HEK293 (cell line): ENCODE results near the gene RASGRF2.

Source experiments
- CTCF ChIA-PET: fragments of 350-600 bp; formaldehyde crosslinking; extraction: SDS; loops from one replicate; lab custom pipeline; 2021; ENCODE audit warnings: antibody characterized with exemption; lab: Yijun Ruan, JAX
- POLR2A ChIA-PET: fragments of 300-600 bp; formaldehyde crosslinking; extraction: SDS; loops from one replicate; lab custom pipeline; 2020; ENCODE audit warnings: antibody characterized with exemption, inconsistent platforms; lab: Yijun Ruan, JAX
- H3K27ac ChIP-seq: fragments of 200-500 bp; sonication (Bioruptor generic); 2 replicates; pipeline ENCODE4 v1.5.1; 2014; ENCODE audit warnings: low read depth, low read length, control low read depth, inconsistent platforms; ENCODE audit errors: extremely low read depth
- H3K36me3 ChIP-seq, 2 experiments: fragments of 200-500 bp in 1 of 2; sonication (Bioruptor generic) in 1 of 2; 1 replicate in 1 of 2; 2 replicates in 1 of 2; pipeline ENCODE4 v1.5.1; 2014 to 2017; ENCODE audit warnings: inconsistent platforms in 2 of 2, low read length in 2 of 2; ENCODE audit not compliant: control insufficient read depth in 2 of 2, insufficient read depth in 1 of 2
- H3K4me1 ChIP-seq: fragments of 200-500 bp; sonication (Bioruptor generic); 2 replicates; pipeline ENCODE4 v1.5.1; 2014; ENCODE audit warnings: mild to moderate bottlenecking, low read length, inconsistent platforms; ENCODE audit not compliant: control insufficient read depth, insufficient read depth
- H3K4me3 ChIP-seq: 2 replicates; pipeline ENCODE4 v1.5.1; 2011; ENCODE audit warnings: low read depth, mild to moderate bottlenecking, control low read depth, low read length, moderate library complexity
- H3K9me3 ChIP-seq: fragments of 200-500 bp; sonication (Bioruptor generic); 2 replicates; pipeline ENCODE4 v1.5.1; 2014; ENCODE audit warnings: low read depth, low read length, inconsistent platforms; ENCODE audit not compliant: control insufficient read depth, insufficient read depth
- ELK4 ChIP-seq: IDR thresholded peaks from 2 replicates; pipeline ENCODE4 v1.6.1; 2011; ENCODE audit warnings: mild to moderate bottlenecking, low read depth, low read length, borderline replicate concordance
- FEZF1 ChIP-seq: fragments of 450-650 bp; formaldehyde crosslinking; IDR thresholded peaks from 2 replicates; pipeline ENCODE4 v1.5.1; 2016; ENCODE audit warnings: missing biosample characterization, missing genetic modification characterization
- HOXD13 ChIP-seq: sonication (generic); formaldehyde crosslinking; IDR thresholded peaks from 2 replicates; pipeline ENCODE4 v1.8.0; 2022; ENCODE audit warnings: missing genetic modification reagents, borderline replicate concordance
- INSM2 ChIP-seq: fragments of 450-650 bp; formaldehyde crosslinking; IDR thresholded peaks from 2 replicates; pipeline ENCODE4 v1.5.1; 2016; ENCODE audit warnings: missing biosample characterization, missing genetic modification characterization
- KLF7 ChIP-seq: fragments of 450-650 bp; formaldehyde crosslinking; IDR thresholded peaks from 2 replicates; pipeline ENCODE4 v1.5.1; 2016; ENCODE audit warnings: missing biosample characterization, missing genetic modification characterization, borderline replicate concordance
- KLF9 ChIP-seq: fragments of 450-650 bp; formaldehyde crosslinking; IDR thresholded peaks from 2 replicates; pipeline ENCODE4 v1.5.1; 2016; ENCODE audit warnings: missing biosample characterization, missing genetic modification characterization, low read depth
- MYNN ChIP-seq: fragments of 450-650 bp; formaldehyde crosslinking; IDR thresholded peaks from 2 replicates; pipeline ENCODE4 v1.5.1; 2016; ENCODE audit warnings: missing biosample characterization, missing genetic modification characterization, borderline replicate concordance
- SP3 ChIP-seq: fragments of 450-650 bp; formaldehyde crosslinking; IDR thresholded peaks from 2 replicates; pipeline ENCODE4 v1.5.1; 2016; ENCODE audit warnings: missing biosample characterization, missing genetic modification characterization
- WT1 ChIP-seq: fragments of 450-650 bp; formaldehyde crosslinking; IDR thresholded peaks from 2 replicates; pipeline ENCODE4 v1.5.1; 2016; ENCODE audit warnings: missing biosample characterization, missing genetic modification characterization
- ZFP41 ChIP-seq: fragments of 450-650 bp; formaldehyde crosslinking; IDR thresholded peaks from 2 replicates; pipeline ENCODE4 v1.5.1; 2016; ENCODE audit warnings: missing biosample characterization, missing genetic modification characterization, borderline replicate concordance
- ZNF138 ChIP-seq: fragments of 450-650 bp; formaldehyde crosslinking; IDR thresholded peaks from 2 replicates; pipeline ENCODE4 v1.5.1; 2016; ENCODE audit warnings: missing biosample characterization, missing genetic modification characterization, borderline replicate concordance
- ZNF148 ChIP-seq: fragments of 450-650 bp; formaldehyde crosslinking; IDR thresholded peaks from 2 replicates; pipeline ENCODE4 v1.5.0; 2017; ENCODE audit warnings: missing biosample characterization, missing genetic modification characterization, borderline replicate concordance
- ZNF24 ChIP-seq: fragments of 450-650 bp; formaldehyde crosslinking; IDR thresholded peaks from 2 replicates; pipeline ENCODE4 v1.5.1; 2016; ENCODE audit warnings: missing biosample characterization, missing genetic modification characterization
- ZNF350 ChIP-seq: fragments of 450-650 bp; formaldehyde crosslinking; IDR thresholded peaks from 2 replicates; pipeline ENCODE4 v1.5.0; 2017; ENCODE audit warnings: missing biosample characterization, mild to moderate bottlenecking, missing genetic modification characterization
- ZNF558 ChIP-seq: fragments of 450-650 bp; formaldehyde crosslinking; IDR thresholded peaks from 2 replicates; pipeline ENCODE4 v1.5.1; 2016; ENCODE audit warnings: missing biosample characterization, missing genetic modification characterization
- ZNF623 ChIP-seq: fragments of 450-650 bp; formaldehyde crosslinking; IDR thresholded peaks from 2 replicates; pipeline ENCODE4 v1.5.1; 2016; ENCODE audit warnings: missing biosample characterization, missing genetic modification characterization
- ZNF658 ChIP-seq: fragments of 450-650 bp; formaldehyde crosslinking; IDR thresholded peaks from 2 replicates; pipeline ENCODE4; 2016; ENCODE audit warnings: missing biosample characterization, missing genetic modification characterization
- ZNF664 ChIP-seq: fragments of 450-650 bp; formaldehyde crosslinking; IDR thresholded peaks from 2 replicates; pipeline ENCODE4 v1.5.1; 2016; ENCODE audit warnings: missing biosample characterization, missing genetic modification characterization
- ZNF76 ChIP-seq: fragments of 450-650 bp; formaldehyde crosslinking; IDR thresholded peaks from 2 replicates; pipeline ENCODE4; 2016; ENCODE audit warnings: low read depth, missing biosample characterization, missing genetic modification characterization, borderline replicate concordance
- ZNF768 ChIP-seq: fragments of 450-650 bp; formaldehyde crosslinking; IDR thresholded peaks from 2 replicates; pipeline ENCODE4 v1.5.1; 2018; ENCODE audit warnings: missing biosample characterization, mild to moderate bottlenecking, missing genetic modification characterization
- TF ChIP-seq, protein P1 (sequence below): fragments of 450-650 bp; IDR thresholded peaks from 2 replicates; pipeline ENCODE4 v1.5.1; 2018; ENCODE audit warnings: missing biosample characterization, mild to moderate bottlenecking, missing genetic modification characterization
- TF ChIP-seq, protein P2 (sequence below): fragments of 450-650 bp; formaldehyde crosslinking; IDR thresholded peaks from 2 replicates; pipeline ENCODE4; 2016; ENCODE audit warnings: missing biosample characterization, missing genetic modification characterization

RASGRF2 gene

GRCh38 chr5:80917631-80918030 is 42.5 kb upstream of the RASGRF2 start:
- ChIA-PET POLR2A (interaction anchor here (1.1 kb wide), 1 partner anchor 40 kb away, joined by 3 read pairs; no protein-coding TSS in a partner anchor), CTCF (interaction anchor here (0.6 kb wide), 2 partner anchors 19 to 40 kb away, joined by 3 to 6 read pairs; no protein-coding TSS in a partner anchor)
- H3K4me1 ChIP-seq, result no peaks in the 10 kb centered on the region
- H3K27ac ChIP-seq, result no peak overlapping the region
- H3K36me3 ChIP-seq, result no peaks in the 10 kb centered on the region
- H3K4me3 ChIP-seq, result no peak overlapping the region
- no peak for TF ChIP-seq ZFP41 (tag by site-specific recombination)
- TF ChIP-seq, protein P1, sequence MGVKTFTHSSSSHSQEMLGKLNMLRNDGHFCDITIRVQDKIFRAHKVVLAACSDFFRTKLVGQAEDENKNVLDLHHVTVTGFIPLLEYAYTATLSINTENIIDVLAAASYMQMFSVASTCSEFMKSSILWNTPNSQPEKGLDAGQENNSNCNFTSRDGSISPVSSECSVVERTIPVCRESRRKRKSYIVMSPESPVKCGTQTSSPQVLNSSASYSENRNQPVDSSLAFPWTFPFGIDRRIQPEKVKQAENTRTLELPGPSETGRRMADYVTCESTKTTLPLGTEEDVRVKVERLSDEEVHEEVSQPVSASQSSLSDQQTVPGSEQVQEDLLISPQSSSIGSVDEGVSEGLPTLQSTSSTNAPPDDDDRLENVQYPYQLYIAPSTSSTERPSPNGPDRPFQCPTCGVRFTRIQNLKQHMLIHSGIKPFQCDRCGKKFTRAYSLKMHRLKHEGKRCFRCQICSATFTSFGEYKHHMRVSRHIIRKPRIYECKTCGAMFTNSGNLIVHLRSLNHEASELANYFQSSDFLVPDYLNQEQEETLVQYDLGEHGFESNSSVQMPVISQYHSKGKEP (tag by site-specific recombination), result no peak
- no peak for TF ChIP-seq MYNN (tag by site-specific recombination)
- no peaks in the 10 kb centered on the region for H3K9me3 ChIP-seq

DNA sequence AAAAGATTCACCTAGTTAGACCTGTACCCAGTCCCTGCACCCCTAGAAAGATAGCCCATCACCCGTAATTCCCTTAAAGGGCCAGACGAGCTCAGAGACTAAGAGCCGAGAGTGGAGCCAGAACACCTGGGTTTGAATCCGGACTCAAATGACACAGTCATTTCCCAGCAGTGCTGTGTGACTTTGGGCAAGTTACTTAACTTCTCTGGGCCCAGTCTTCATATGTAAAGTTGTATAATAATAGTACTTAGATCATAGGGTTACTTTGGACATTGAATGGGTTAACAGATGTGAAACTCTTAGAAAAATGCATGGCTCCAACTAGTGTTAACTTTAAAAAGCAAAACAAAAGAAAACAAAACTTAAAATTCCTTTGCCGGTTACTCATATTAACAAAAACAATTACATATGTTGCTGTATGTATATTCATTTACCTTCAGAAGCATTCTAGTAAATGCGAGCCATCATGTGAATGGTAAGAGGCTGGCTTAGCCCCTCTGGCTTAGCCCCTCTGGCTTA is 40.4 kb upstream of the RASGRF2 start:
- ChIA-PET CTCF (interaction anchor here (0.7 kb wide), 1 partner anchor 215 kb away, joined by 3 read pairs; no protein-coding TSS in a partner anchor), POLR2A (no interaction called here)
- H3K36me3 ChIP-seq, result no peaks in the 10 kb centered on the region
- no peak for TF ChIP-seq ZNF658 (tag by site-specific recombination)
- TF ChIP-seq KLF7 (tag by site-specific recombination), result no peak
- TF ChIP-seq ZNF350 (tag by site-specific recombination), result no peak
- peak; percentile 64; the same call in 1 of the 2 replicates for TF ChIP-seq ZNF768 (tag by site-specific recombination)
- TF ChIP-seq, protein P2, sequence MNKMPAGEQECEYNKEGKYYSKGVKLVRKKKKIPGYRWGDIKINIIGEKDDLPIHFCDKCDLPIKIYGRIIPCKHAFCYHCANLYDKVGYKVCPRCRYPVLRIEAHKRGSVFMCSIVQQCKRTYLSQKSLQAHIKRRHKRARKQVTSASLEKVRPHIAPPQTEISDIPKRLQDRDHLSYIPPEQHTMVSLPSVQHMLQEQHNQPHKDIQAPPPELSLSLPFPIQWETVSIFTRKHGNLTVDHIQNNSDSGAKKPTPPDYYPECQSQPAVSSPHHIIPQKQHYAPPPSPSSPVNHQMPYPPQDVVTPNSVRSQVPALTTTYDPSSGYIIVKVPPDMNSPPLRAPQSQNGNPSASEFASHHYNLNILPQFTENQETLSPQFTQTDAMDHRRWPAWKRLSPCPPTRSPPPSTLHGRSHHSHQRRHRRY (tag by site-specific recombination), result no peak
- no peak for TF ChIP-seq ZNF76 (tag by site-specific recombination)
- no peak for TF ChIP-seq ZNF138 (tag by site-specific recombination)
- TF ChIP-seq ZNF623 (tag by site-specific recombination), result no peak
- H3K4me3 ChIP-seq, result no peak overlapping the region
- no peaks in the 10 kb centered on the region for H3K9me3 ChIP-seq
- H3K4me1 ChIP-seq, result no peaks in the 10 kb centered on the region
- no peak overlapping the region for H3K27ac ChIP-seq

DNA sequence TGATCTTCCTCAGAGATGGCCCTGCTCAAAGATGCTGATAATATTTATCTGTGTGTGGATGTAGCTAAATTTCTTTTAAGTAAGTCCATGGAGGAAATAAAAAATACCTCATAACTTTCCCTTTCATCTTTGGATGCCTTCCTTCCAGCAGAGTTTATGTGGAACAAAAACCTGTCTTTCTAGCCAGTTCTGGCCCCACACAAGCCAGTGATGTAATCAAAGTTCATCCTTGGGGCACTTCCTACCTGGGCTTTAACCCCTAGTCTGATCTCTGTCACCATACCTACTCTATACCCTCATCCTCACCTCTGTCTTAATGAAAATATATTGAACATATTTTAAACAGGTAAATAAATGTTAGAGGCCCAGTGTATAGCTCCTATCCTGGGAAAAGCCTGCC is 39.8 kb upstream of the RASGRF2 start:
- Histone ChIP-seq H3K9me3 (no peaks in the 10 kb centered on the region), H3K36me3 (no peaks in the 10 kb centered on the region), H3K4me3 (no peak overlapping the region), H3K4me1 (no peaks in the 10 kb centered on the region), H3K27ac (no peak overlapping the region)
- ChIA-PET POLR2A (no interaction called here), CTCF (interaction anchor here (2.3 kb wide), 1 partner anchor 188 kb away, joined by 9 read pairs; no protein-coding TSS in a partner anchor)
- TF ChIP-seq FEZF1 (tag by site-specific recombination) (no peak), ZNF148 (tag by site-specific recombination) (no peak), INSM2 (tag by site-specific recombination) (no peak), WT1 (no peak), KLF9 (tag by site-specific recombination) (no peak), HOXD13 (CRISPR knock-in tag) (no peak), ELK4 (no peak), SP3 (tag by site-specific recombination) (no peak), ZNF664 (tag by site-specific recombination) (no peak), ZNF558 (tag by site-specific recombination) (no peak), ZNF24 (tag by site-specific recombination) (no peak)
